Measurements from ENCODE around the gene SRSF11.

Gene SRSF11

GRCh38 chr1:70239940-70240339, 18.8 kb downstream of the SRSF11 start:
- H3K27ac ChIP-seq (replicated peaks): no peak overlapping the region
- no peaks in the 10 kb centered on the region for H3K27me3 ChIP-seq (ENCODE audit: insufficient read depth, poor library complexity, severe bottlenecking)
- no peak for TF ChIP-seq REST (IDR thresholded peaks at IDR 0.05; ENCODE audit: insufficient replicate concordance, low read depth)
- no peak for TF ChIP-seq CTCF (IDR thresholded peaks at IDR 0.05; ENCODE audit: insufficient read depth, low read length)
- TF ChIP-seq GABPA (IDR thresholded peaks at IDR 0.05; ENCODE audit: low read depth): no peak
- no peak for TF ChIP-seq POLR2AphosphoS5 (IDR thresholded peaks at IDR 0.05; ENCODE audit: low read depth)
- TF ChIP-seq SPI1 (IDR thresholded peaks at IDR 0.05; ENCODE audit: borderline replicate concordance, low read depth): no peak
- no peak for DNase-seq (ENCODE audit: low read depth in 1 of 2, low spot score in 1 of 2)
- no peak overlapping the region for H3K4me3 ChIP-seq (replicated peaks; ENCODE audit: insufficient read depth, low read length)

GRCh38 chr1:70247122-70247521, 25.9 kb downstream of the SRSF11 start:
- no peak for TF ChIP-seq REST (IDR thresholded peaks at IDR 0.05; ENCODE audit: insufficient replicate concordance, low read depth)
- TF ChIP-seq GABPA (IDR thresholded peaks at IDR 0.05; ENCODE audit: low read depth): no peak
- no peak overlapping the region for H3K27ac ChIP-seq (replicated peaks)

GRCh38 chr1:70247768-70248167, 26.6 kb downstream of the SRSF11 start:
- Histone ChIP-seq H3K27me3 (ENCODE audit: insufficient read depth, poor library complexity, severe bottlenecking) (no peaks in the 10 kb centered on the region), H3K4me3 (replicated peaks; ENCODE audit: insufficient read depth, low read length) (no peak overlapping the region), H3K27ac (replicated peaks) (no peak overlapping the region)
- TF ChIP-seq REST (IDR thresholded peaks at IDR 0.05; ENCODE audit: insufficient replicate concordance, low read depth) (no peak), GABPA (IDR thresholded peaks at IDR 0.05; ENCODE audit: low read depth) (no peak), SPI1 (IDR thresholded peaks at IDR 0.05; ENCODE audit: borderline replicate concordance, low read depth) (no peak), POLR2AphosphoS5 (IDR thresholded peaks at IDR 0.05; ENCODE audit: low read depth) (no peak), CTCF (IDR thresholded peaks at IDR 0.05; ENCODE audit: insufficient read depth, low read length) (no peak)
- no peak for DNase-seq (ENCODE audit: low read depth in 1 of 2, low spot score in 1 of 2)

More at GRCh38 chr1:70247122-70247521, 25.9 kb downstream of the SRSF11 start:
- no peaks in the 10 kb centered on the region for H3K27me3 ChIP-seq (ENCODE audit: insufficient read depth, poor library complexity, severe bottlenecking)
- H3K4me3 ChIP-seq (replicated peaks; ENCODE audit: insufficient read depth, low read length): no peak overlapping the region
- no peak for DNase-seq (ENCODE audit: low read depth in 1 of 2, low spot score in 1 of 2)

- H3K27ac ChIP-seq (replicated peaks): no peak overlapping the region
- DNase-seq (ENCODE audit: low read depth in 1 of 2, low spot score in 1 of 2): no peak
- no peaks in the 10 kb centered on the region for H3K27me3 ChIP-seq (ENCODE audit: insufficient read depth, poor library complexity, severe bottlenecking)
- H3K4me3 ChIP-seq (replicated peaks; ENCODE audit: insufficient read depth, low read length): no peak overlapping the region
- TF ChIP-seq POLR2AphosphoS5 (IDR thresholded peaks at IDR 0.05; ENCODE audit: low read depth) (no peak), GABPA (IDR thresholded peaks at IDR 0.05; ENCODE audit: low read depth) (no peak), CTCF (IDR thresholded peaks at IDR 0.05; ENCODE audit: insufficient read depth, low read length) (no peak), REST (IDR thresholded peaks at IDR 0.05; ENCODE audit: insufficient replicate concordance, low read depth) (no peak), SPI1 (IDR thresholded peaks at IDR 0.05; ENCODE audit: borderline replicate concordance, low read depth) (no peak)
Observed at GRCh38 chr1:70248729-70249128, 27.5 kb downstream of the SRSF11 start.

Measured in HL-60 (cell line).